Fibroblast of pulmonary artery (primary cell): ENCODE measurements around the gene DENND1C.

Source experiments
- DNase-seq: peaks from one replicate; pipeline ENCODE4 v3.0.0-alpha.2; 2010; ENCODE audit warnings: low read depth
- H3K4me3 ChIP-seq: replicated peaks from 2 replicates; pipeline ENCODE4 v1.5.1; 2011; ENCODE audit warnings: low read depth, mild to moderate bottlenecking, control low read depth, low read length, moderate library complexity
- TF ChIP-seq, protein P1 (sequence below): IDR thresholded peaks from 2 replicates; pipeline ENCODE4 v1.5.1; 2011; ENCODE audit warnings: mild to moderate bottlenecking, control low read depth, low read length, inconsistent platforms; ENCODE audit errors: missing control alignments

Gene DENND1C

DNA sequence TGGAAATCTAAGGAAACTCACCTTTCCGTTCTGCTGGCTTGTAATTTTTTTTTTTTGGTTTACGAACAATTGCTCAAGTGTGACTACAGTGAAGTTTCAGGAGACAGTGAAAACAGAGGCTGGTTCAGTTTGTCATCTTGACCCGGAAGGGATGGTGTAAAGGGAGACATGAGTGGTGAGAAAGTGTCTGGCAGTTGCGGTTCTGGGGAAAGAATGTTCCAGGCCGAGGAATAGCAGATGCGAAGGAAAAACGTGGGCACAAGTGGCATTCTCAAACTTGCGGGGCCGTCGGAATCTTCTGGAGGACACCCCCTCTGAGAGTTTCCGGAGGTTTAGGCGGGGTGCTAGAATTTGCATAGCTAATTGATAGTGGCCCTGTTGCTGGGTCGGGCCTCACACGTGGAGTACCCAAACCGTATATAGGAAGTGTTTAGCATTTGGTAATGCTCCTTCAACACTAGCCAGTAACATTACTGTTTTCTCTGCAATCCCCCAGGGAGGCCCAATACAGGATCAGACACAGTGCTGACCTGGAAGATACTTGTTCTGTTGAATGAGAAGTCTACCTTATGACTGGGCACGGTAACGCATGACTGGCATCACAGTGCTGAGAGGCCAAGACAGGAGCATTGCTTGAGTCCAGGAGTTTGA lies 46.4 kb upstream of the DENND1C start:
- TF ChIP-seq, protein P1, sequence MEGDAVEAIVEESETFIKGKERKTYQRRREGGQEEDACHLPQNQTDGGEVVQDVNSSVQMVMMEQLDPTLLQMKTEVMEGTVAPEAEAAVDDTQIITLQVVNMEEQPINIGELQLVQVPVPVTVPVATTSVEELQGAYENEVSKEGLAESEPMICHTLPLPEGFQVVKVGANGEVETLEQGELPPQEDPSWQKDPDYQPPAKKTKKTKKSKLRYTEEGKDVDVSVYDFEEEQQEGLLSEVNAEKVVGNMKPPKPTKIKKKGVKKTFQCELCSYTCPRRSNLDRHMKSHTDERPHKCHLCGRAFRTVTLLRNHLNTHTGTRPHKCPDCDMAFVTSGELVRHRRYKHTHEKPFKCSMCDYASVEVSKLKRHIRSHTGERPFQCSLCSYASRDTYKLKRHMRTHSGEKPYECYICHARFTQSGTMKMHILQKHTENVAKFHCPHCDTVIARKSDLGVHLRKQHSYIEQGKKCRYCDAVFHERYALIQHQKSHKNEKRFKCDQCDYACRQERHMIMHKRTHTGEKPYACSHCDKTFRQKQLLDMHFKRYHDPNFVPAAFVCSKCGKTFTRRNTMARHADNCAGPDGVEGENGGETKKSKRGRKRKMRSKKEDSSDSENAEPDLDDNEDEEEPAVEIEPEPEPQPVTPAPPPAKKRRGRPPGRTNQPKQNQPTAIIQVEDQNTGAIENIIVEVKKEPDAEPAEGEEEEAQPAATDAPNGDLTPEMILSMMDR: no peak

DNA sequence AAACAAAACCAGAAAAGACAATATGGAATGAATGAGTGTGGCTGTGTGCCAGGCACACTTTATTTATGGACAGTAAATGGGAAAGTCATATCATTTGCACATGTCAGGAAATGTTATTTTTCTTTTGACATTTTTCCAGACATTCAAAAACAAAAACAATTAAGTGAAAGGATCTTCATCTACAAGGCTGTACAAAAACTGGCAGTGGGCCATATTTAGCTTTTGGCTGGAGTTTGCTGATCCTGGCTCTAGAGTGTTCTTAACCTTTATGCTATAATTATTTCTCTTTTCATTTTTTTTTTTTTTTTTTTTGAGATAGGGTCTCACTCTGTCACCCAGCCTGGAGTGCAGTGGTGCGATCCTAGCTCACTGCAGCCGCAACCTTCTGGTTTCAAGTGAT lies 42.7 kb upstream of the DENND1C start:
- H3K4me3 ChIP-seq: no peak overlapping the region
- no peak for DNase-seq
- TF ChIP-seq, protein P1: no peak

More for the DNA sequence above, 46.4 kb upstream of the DENND1C start:
- DNase-seq: no peak
- no peak overlapping the region for H3K4me3 ChIP-seq

DNA sequence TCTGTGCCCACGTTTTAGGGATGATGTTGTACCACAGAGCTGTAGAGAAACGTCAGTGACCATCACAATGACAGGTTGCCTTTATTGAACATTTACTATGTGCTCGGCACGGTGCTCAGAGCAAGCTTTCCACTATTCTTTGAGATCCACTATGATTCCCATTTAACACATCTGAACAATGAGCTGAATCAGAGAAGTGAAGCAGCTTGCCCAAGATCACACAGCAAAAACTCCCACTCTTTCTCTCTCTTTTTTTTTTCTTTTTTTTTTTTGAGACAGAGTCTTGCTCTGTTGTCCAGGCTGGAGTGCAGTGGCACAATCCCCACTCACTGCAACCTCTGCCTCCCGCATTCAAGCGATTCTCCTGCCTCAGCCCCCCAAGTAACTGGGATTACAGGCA lies 41.1 kb upstream of the DENND1C start:
- no peak for DNase-seq
- TF ChIP-seq, protein P1: no peak
- H3K4me3 ChIP-seq: no peak overlapping the region

DNA sequence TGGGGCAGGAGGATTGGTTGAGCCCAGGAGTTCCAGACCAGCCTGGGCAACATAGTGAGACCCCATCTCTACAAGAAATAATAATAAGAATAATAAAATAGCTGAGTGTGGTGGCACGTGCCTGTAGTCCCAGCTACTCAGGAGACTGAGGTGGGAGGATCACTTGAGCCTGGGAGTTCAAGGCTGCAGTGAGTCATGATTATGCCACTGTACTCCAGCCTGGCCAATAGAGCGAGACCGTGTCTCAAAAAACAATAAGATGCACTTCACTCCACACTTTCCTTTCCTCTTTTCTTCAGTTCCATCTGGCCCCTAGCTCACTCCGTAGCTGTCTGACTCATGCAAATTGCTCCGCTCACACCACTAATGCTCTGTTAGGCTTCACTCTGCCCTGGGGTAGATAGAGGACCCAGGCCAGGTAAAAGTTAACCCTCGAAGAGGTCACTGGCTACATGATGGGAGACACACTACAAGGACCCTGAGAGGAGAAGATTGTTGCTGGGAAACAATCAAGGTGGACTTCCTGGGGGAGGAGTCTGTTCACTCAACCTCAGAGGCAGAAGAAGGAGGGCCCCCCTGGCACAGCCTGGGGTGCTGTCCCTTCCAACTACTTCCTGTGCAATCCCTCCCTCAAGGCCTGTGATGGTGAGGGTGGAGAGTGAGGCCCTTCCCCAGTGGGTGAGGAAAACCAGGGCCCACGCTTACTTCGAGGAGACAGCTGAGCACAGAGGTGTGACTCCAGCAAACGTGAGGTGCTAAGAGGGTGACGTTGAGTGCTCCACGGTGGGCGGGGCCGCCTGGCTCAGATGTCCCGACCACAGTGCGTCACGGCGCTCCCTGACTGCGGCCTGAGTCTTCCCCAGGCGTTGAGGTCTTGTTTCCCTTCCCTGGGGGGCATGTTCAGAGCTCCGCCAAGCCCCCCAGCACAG lies 40.4 kb upstream of the DENND1C start:
- peak; percentile 36 for DNase-seq
- H3K4me3 ChIP-seq: no peak overlapping the region
- TF ChIP-seq, protein P1: no peak

DNA sequence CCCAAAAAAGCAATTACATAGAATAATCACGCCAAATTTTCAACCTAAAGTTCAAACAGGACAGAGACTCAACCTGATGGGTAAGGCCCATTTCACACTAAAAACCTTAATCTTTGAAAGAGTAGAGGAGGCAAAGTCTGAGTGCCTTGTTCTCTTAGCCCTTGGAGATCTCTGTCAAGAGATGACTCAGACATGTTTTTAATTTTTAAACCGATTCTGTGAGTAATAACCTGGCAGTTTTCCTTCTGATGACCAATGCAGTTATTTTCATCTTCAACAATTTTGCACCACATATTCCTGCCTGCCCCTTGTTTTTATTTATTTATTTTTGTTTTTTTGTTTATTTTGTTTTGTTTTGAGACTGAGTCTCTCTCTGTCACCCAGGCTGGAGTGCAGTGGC lies 37.7 kb upstream of the DENND1C start:
- peak; percentile 74 for DNase-seq
- TF ChIP-seq, protein P1: no peak
- H3K4me3 ChIP-seq: no peak overlapping the region

DNA sequence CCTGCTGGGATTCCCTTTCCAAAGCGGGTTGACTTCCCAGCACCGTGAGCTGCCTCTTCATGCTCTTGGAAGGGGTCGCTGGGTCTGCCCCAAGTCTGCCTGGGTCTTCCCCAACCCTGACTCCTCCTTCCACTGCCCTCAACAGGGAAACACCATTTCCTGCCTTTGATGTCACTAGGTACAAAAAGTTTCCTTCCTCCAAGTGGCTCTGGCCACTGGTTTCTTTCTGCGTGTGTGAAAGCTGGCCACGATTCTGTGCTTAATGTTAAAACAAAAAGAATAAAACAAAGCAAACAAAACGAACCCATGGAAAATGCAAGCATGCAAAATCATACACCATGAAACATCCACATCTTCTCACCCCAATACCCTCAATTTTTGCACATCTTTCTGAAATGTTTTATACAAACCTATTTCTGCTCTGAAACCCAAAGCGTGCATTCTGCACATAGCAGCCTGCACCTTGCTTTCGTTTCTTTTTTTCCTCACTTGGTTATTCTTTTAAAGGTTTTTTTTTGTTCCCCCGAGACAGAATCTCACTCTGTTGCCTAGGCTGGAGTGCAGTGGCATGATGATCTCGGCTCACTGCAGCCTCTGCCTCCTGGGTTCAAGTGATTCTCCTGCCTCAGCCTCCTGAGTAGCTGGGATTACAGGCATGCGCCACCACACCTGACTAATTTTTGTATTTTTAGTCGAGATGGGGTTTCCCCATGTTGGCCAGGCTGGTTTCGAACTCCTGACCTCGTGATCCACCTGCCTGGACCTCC lies 36.7 kb upstream of the DENND1C start:
- no peak overlapping the region for H3K4me3 ChIP-seq
- TF ChIP-seq, protein P1: no peak
- DNase-seq: no peak
